HG03457 (cell line): Measurements from ENCODE around the gene INTS3.

Experiments used
- ATAC-seq: cut with Tn5 transposase; IDR thresholded peaks from one replicate; pipeline ENCODE4 v1.9.1; 2021; ENCODE audit warnings: moderate number of reproducible peaks; ENCODE audit not compliant: unreplicated experiment

INTS3 gene

DNA sequence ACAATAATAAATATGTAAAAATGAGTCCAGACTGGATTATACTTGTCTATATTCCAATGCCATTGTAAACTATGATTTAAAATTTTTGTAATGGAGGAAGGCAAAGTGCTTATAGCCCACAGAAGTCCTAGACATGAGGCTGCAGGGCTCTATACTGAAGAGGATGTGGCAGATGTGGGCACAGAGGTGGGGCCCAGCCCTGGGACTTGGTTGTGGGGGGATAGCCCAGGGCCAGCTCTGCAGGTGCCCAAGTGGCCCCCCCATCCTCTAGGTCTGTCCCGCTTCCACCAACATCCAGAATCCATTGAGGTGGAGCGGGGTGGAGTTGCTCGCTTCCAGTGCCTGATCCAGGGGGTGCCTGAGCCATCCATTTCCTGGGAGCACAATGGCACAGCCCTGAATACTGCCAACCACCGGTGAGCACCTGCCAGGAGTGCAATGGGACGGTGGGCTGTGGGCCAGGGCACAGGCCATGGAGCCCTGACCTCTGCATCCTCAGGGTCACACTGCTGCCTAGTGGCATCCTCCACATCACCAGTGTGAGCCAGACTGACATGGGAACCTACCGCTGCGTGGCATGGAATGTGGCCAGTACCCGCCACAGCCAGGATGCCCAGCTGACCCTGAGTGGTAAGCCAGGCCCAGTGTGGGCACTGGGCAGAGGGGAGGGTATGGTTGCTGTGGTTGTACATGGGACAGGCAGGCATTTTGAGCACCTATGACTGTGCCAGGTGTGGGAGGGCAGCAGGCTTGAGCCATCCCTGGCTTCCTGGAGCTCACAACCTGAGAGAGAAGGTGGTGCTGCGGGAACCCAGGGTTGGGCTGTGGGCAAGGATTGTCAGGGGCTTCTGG is 68.3 kb downstream of the INTS3 start:
- no peak for ATAC-seq

DNA sequence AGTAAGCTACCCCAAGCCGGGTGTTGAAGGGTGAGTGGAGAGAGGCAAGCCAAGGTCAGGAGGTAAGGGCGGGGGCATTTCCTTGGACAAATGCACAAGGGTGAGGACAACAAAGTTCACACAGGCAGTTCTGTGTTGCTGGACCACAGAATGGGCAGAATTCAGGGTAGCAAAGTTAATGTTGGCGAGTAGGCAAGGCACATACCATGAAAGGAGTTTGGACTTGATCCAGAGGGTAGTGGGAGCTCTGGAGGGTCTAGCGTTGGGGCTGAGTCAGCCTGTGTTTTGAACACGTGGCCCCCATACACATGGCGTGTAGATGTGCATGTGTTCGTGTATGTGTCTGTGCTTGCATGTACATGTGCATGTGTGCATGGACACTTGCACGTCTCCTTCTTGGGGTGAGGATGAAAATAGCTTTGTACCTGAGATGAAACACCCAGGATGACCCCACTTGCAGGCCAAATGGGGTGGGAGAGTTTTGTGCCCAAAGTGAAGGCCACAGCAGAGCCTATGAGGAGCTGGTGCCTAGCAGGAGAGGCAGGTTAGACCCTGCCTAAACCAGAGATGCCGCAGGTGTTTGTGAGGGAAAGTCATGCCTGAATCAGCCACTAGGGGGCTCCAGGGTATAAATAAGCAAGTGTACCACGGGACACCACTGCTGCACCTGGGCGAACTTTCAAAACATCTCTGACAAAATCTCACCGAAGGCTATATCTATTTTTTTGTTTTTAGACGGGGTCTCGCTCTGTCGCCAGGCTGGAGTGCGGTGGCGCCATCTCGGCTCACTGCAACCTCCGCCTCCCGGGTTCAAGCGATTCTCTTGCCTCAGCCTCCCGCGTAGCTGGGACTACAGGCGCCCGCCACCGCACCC is 69.2 kb downstream of the INTS3 start:
- ATAC-seq, result no peak

DNA sequence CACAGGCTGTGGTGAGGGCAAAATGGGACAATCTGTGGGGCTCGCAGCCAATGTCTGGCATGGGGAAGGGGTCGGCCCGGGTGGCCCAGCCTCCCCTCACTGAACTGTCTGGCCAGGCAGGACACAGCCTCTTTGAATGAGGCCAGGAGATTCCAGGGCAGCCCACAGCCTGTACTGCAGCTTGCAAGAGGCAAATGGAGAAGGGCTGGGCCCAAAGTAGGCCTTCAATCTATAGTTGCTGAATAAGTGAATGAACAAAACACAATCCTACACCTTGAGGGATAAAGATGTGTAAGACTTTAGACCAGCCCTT is 70.6 kb downstream of the INTS3 start:
- ATAC-seq, result no peak

DNA sequence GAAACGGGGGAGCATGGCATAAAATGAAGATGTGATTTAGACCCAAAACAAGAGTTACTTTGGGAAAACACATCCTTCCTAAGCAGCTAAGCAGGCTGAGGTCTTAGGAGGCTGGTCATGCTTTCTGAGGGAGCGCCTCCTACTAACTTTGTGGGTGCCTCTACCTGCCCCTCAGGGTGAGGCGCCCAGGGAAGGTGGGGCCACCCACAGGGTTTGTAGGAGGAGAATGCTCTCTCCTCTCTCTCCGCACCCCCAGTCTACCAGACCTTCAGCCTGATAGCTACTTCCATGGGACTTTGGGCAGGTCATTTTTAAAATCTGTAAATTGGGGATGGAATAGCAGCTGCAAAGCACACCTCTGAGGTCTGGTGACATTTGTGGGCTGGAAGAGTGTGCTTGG is 71.2 kb downstream of the INTS3 start:
- ATAC-seq, result no peak

DNA sequence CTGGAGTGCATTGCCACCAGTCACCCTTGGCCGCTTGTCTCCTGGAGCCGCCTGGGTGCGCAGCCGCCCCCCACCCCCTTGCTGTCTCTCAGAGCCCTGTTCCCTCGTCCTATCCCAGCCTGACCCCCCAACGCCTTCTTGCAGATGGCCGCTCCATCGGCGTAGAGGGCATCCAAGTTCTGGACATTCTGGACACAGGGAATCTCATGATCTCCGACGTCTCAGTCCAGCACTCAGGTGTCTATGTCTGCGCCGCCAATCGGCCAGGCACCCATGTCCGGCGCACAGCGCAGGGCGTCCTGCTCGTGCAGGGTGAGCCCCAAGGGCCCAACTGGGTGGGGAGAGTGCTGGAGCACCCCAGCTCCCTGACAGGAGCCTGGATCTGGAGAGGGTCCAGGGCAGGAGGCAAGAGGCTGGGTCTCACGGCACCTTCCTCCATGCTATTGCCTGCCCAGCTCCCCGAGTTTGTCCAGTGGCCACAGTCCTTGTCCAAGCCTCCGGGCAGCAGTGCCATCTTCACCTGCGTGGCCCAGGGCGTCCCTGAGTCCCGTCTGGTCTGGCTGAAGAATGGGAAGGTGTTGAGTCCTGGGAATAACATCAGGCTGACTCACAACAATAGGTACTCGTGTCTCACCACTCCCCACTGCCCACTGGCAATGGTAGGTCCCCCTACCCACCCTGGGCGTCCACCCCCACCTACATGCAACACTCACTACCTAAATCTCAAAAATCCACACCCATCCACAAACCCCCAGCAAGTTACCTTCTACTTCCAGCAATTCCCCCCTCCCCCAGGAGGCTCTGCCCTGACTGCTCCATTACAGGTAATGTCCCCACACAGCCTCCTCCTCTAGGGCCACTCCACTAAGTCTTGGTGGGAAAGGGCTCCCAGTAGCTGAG is 72.0 kb downstream of the INTS3 start:
- no peak for ATAC-seq

DNA sequence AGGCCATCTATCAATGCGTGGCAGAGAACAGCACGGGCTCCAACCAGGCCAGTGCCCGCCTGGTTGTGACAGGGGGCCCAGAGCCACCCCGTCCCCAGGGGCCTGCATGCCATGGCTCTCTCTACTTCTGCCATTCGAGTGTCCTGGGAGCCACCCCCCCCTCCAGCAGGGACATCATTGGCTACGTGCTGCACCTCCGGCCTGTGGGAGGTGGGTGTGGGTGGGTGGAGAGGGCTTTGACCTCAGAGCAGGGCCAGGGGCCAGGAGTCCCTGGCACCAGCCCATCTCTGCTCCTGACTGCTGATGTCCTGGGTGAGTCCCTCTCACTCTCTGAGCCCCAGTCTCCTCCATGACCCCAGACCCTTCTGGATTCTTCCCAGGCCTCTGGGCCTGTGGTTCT is 72.7 kb downstream of the INTS3 start:
- no peak for ATAC-seq

DNA sequence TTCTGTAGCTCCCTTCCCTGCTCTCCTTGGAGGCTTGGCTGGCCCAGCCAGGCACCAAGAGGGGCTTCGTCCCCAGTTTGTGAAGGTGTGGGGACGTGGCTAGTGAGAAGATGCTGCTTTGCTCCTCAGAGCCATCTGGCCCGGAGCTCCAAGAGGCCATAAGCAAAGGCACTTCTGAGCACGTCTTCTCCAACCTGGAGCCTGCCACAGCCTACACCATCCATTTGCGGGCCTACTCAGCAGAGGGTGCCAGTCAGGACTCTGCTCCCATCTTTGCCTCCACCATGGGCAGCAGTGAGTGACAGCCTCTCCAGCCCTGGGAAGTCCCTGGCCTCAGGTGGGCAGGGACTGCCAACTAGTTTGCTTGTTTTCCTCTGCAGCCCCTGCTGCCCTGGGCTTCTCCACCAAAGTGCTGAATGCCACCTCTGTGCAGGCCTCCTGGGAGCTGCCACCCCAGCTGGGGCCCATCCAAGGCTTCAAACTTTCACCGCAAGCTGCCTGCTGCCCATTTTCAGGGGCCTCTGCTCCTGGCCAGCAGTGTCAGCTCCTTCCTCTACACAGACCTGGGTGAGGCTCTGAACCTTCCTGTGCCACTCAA is 73.3 kb downstream of the INTS3 start:
- no peak for ATAC-seq

DNA sequence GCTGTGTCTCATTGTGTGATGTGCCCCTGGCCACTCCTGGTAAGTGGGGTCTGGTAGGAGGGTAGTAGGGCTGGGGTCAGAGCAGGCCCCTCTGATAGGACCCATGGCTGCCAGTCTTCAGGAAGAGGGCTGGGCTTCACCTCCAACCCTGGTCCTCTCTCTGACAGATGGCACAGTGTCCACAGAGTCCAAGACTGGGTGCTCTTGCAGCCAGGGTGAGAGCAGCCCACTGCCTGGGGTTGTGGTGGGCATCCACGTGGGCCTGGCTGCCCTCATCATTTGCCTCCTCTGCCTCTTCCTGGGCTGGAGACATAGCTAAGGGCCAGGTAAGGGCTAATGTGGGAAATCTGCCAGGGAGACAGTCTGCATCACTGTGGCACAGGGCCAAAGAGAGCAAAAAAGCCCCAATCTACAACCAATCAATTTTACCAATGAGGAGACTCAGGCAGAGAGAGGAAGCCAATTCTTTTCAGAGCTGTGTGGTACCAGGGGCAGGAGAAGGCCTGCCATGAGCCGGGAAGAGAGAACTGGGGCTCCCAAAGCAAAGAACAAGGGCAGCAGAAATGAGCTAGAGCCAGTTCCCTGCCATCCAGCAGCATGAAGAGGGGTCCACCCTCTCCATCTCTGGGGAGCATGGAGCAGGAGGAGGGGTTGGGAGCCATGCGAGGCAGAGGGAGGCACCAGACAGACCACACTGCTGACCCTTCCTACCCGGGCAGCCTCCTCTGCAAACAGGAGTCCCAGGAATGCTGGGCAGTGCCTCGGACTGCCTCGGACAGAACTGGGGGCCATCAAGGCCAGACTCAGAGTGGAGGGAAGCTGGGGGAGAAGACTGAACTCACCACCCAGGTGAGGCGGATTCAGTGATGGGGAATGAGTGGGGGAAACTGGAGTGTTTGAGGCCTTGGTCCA is 74.2 kb downstream of the INTS3 start:
- ATAC-seq, result no peak

DNA sequence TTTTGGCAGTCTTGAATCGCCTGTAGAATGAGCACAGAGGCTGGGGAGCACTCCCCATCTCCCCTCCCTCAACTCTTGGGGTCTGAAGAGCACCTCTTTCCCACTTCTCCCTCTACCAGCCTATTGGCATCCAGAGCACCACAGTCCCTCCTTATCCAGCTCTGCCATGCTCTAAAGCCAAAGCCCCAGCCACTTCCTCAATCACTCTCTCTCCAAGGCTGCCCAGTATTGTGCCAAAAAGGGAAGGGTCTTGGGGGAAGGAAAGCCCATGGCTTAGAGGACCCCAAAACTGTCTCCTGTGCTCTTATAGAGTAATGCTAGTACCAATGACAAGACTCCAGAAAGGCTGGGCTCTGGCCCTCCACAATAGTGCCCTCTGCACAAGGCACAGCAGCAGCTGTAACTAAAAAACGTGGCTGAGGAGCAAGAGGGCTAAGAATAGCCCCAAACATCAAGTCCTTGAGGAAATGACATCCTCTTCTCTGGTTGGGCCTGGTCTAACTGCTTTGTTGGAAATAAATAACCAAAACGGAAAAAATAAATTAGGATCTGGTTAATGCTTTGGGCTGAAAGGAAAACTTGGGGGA is 75.7 kb downstream of the INTS3 start:
- no peak for ATAC-seq

DNA sequence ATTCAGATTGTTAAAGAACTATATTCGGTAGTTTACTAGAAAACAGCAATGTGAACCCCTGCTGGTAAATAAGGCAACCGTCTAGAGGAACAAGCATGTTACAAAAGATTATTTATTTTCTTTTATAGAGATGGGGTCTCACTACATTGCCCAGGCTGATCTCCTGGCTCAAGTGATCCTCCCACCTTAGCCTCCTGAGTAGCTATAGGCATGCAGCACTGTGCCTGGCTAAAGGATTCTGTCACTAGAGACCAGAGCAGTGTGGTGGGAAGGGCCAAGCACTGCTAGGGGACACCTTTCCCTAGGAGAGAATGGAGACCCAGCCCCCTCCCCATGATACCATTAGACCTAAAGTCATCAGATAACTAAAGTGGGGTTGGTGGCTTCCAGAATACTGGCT is 76.3 kb downstream of the INTS3 start:
- ATAC-seq, result no peak

DNA sequence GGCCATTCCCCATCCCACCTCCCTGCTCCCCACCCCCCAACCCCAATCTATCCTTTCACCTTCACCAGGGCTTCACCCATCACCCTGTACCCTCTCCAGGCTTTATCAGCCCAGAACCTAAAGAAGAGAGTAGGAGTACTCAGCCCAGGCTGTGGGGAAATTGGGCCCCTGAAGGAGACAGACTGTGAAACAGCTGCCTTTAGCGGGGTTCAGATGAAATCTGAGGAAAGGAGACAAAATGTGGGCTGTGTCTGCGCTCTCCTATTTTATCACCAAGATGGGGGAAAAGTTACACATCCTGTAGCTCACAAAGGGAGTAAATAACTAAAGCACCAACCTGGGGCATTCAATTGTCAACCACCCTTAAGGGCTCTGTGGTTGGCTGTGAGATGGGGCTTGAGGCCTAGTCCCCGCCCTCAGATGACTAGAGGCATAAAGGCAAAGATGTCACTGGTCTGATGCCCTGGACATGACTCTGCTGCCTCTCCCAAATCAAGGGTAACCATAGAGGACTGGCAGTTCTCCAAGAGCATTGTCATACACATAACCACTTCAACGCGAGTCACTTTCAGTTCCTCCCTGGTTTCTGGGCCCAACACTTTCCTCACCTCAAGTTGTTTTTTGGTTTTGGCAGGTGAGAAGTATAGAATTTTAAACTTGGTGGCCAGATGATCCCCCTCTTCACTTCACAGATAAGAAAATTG is 77.3 kb downstream of the INTS3 start:
- peak; percentile 83 for ATAC-seq

DNA sequence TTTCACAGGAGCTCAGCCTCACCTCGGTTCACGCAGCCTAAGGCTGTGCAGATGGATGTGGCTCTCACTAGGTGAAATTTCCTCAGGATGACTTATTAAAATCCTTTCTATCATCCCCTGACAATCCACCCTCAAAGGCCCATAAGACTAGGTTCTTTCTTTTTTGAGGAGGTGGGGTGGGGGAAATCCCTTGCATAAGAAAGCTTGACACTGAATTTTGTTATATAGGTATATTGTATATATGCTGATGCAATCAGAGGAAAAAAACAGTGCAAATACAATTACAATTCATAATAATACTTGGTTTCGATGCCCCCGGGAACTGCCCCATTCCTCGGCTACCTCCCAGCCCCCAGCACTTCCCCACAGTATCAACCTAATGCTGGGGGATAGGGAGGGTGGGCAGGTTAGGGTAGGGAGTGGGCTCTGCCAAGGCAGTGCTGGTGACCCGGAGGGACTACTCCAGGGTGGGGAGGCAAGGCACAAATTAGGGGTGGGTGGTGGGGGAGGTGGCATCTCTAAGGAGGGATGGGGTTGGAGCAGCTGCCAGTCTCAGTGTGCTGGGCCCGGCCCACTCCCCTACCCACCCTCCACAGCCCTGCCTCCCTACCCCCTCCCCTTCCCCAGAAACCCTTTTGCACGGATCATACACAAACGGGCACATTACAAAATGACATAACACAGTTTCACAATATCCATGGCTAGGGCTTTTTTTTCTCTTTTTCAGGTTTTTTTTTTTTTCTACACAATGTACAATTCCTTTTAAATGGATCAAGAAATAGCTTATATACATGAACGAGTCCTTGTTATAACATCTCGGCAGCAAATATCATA is 78.3 kb downstream of the INTS3 start:
- peak; percentile 7 for ATAC-seq

DNA sequence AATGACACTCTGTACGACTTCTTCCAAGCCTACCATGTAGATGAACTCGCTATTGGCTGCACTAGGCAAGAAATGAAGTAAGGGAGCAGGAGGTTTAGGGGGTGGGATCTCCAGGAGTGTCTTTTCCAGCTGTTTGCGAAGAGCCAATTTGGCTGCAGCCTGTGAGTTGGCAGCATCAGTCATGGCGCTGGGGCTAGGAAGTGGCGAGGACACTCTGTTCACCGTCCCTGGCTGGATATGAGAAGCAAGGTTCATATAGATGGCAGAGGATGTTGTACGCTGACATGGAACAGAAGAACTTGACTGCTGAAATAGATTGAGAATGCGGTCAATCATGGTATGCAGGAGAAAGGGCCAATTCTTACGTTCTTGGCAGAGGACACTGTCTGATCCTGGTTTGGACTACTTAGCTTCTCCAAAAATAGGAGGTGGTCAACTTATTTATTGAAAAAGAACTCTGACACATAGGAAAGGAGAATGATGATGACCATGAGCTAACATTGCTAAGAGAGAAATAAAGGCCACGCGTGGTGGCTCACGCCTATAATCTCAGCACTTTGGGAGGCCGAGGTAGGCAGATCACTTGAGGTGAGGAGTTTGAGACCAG is 88.5 kb downstream of the INTS3 start:
- no peak for ATAC-seq

DNA sequence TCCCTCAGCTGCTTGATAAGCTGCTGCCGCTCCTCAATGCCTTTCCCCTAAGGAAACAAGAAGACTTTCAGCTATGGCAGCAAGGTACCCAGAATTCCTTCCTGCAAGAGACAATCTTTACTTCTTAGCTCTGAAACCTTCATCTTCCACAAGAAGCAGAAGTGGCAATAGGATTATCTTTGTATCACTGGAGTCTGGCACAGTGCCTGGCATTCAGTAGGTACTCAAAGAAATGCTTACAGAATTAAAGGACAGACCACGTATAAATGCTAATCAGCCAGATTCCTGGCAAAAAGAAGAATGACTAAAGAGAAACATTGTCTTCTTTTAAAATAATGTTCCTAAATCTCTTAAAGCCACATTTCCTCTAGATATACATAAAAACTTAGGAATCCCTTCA is 91.0 kb downstream of the INTS3 start:
- no peak for ATAC-seq
